Measurements from ENCODE around the gene MYCBP2.

- TF ChIP-seq EZH2 (IDR thresholded peaks at IDR 0.05; ENCODE audit: borderline replicate concordance, low read length) (no peak), CTCF (conservative IDR thresholded peaks at IDR 0.05 in 1 of 2, IDR thresholded peaks at IDR 0.05 in 1 of 2; ENCODE audit: extremely low read depth in 1 of 2, insufficient read depth in 1 of 2, low read depth in 1 of 2, low read length in 2 of 2) (no peak)
These were observed 91.4 kb downstream of the MYCBP2 start for GRCh38 chr13:77235456-77236022.
